Activated naive CD4-positive, alpha-beta T cell treated with anti-CD3 and anti-CD28 coated beads, Interleukin-2, amount 10 ng/mL, durations not matched to agents 7 days and 5 days (primary cell): Measurements from ENCODE around the gene METTL27.

Experiments
- CTCF ChIA-PET: fragments of 350-600 bp; sonication (Branson Sonifier 250); formaldehyde crosslinking; loops from one replicate; lab custom pipeline; 2021; ENCODE audit warnings: antibody characterized with exemption; lab: Charles Lee
- DNase-seq: peaks from one replicate; pipeline ENCODE4 v3.0.0-alpha.2; 2020
- H3K27ac Mint-ChIP-seq: one replicate; pipeline ENCODE4 v1.8.0; 2021; ENCODE audit warnings: mild to moderate bottlenecking, moderate library complexity, mixed read lengths
- H3K27me3 Mint-ChIP-seq: one replicate; pipeline ENCODE4 v1.8.0; 2021; ENCODE audit warnings: mild to moderate bottlenecking, mixed read lengths
- H3K36me3 Mint-ChIP-seq: one replicate; pipeline ENCODE4 v1.8.0; 2021; ENCODE audit warnings: mixed read lengths
- H3K4me1 Mint-ChIP-seq: one replicate; pipeline ENCODE4 v1.8.0; 2021; ENCODE audit warnings: mixed read lengths
- H3K4me3 Mint-ChIP-seq: one replicate; pipeline ENCODE4 v1.8.0; 2021; ENCODE audit warnings: mild to moderate bottlenecking, moderate library complexity, mixed read lengths
- H3K9me3 Mint-ChIP-seq: one replicate; pipeline ENCODE4 v1.8.0; 2021; ENCODE audit warnings: mixed read lengths

METTL27 gene

GRCh38 chr7:73876973-73877372 lies 34.7 kb upstream of the METTL27 start:
- H3K27me3 Mint-ChIP-seq: peaks cover 14% of the 10 kb centered on the region
- no peak overlapping the region for H3K4me3 Mint-ChIP-seq
- no peak for DNase-seq
- no peaks in the 10 kb centered on the region for H3K9me3 Mint-ChIP-seq
- H3K4me1 Mint-ChIP-seq: no peaks in the 10 kb centered on the region
- H3K27ac Mint-ChIP-seq: no peak overlapping the region
- H3K36me3 Mint-ChIP-seq: no peaks in the 10 kb centered on the region
- CTCF ChIA-PET: no interaction called here

- CTCF ChIA-PET: interaction anchor here (1.0 kb wide), 1 partner anchor 61 kb away, joined by 3 read pairs; no protein-coding TSS in a partner anchor
Observed at GRCh38 chr7:73876361-73876760, 34.0 kb upstream of the METTL27 start.

GRCh38 chr7:73872056-73872908 lies 30.0 kb upstream of the METTL27 start:
- Mint-ChIP-seq H3K4me1 (no peaks in the 10 kb centered on the region), H3K36me3 (no peaks in the 10 kb centered on the region), H3K27ac (no peak overlapping the region), H3K4me3 (no peak overlapping the region), H3K27me3 (no peaks in the 10 kb centered on the region), H3K9me3 (no peaks in the 10 kb centered on the region)
- DNase-seq: no peak
- CTCF ChIA-PET: no interaction called here

More at GRCh38 chr7:73876361-73876760, 34.0 kb upstream of the METTL27 start:
- no peak overlapping the region for H3K27ac Mint-ChIP-seq
- no peaks in the 10 kb centered on the region for H3K9me3 Mint-ChIP-seq
- peaks cover 8% of the 10 kb centered on the region for H3K27me3 Mint-ChIP-seq
- H3K36me3 Mint-ChIP-seq: no peaks in the 10 kb centered on the region
- DNase-seq: no peak
- H3K4me3 Mint-ChIP-seq: no peak overlapping the region
- H3K4me1 Mint-ChIP-seq: no peaks in the 10 kb centered on the region

GRCh38 chr7:73871163-73872011 lies 29.1 kb upstream of the METTL27 start:
- no peaks in the 10 kb centered on the region for H3K27me3 Mint-ChIP-seq
- H3K36me3 Mint-ChIP-seq: no peaks in the 10 kb centered on the region
- no peak overlapping the region for H3K27ac Mint-ChIP-seq
- no peak overlapping the region for H3K4me3 Mint-ChIP-seq
- CTCF ChIA-PET: no interaction called here
- H3K9me3 Mint-ChIP-seq: no peaks in the 10 kb centered on the region
- H3K4me1 Mint-ChIP-seq: no peaks in the 10 kb centered on the region
- no peak for DNase-seq

- Mint-ChIP-seq H3K27ac (no peak overlapping the region), H3K4me1 (no peaks in the 10 kb centered on the region), H3K36me3 (no peaks in the 10 kb centered on the region), H3K4me3 (no peak overlapping the region), H3K9me3 (no peaks in the 10 kb centered on the region), H3K27me3 (no peaks in the 10 kb centered on the region)
- CTCF ChIA-PET: no interaction called here
- no peak for DNase-seq
Observed at GRCh38 chr7:73870041-73870492, 27.8 kb upstream of the METTL27 start.

GRCh38 chr7:73869011-73869798 lies 26.9 kb upstream of the METTL27 start:
- Mint-ChIP-seq H3K27ac (no peak overlapping the region), H3K4me1 (no peaks in the 10 kb centered on the region), H3K36me3 (no peaks in the 10 kb centered on the region), H3K27me3 (no peaks in the 10 kb centered on the region), H3K9me3 (no peaks in the 10 kb centered on the region), H3K4me3 (no peak overlapping the region)
- CTCF ChIA-PET: no interaction called here
- DNase-seq: no peak

- Mint-ChIP-seq H3K4me3 (no peak overlapping the region), H3K27me3 (no peaks in the 10 kb centered on the region), H3K9me3 (no peaks in the 10 kb centered on the region), H3K4me1 (no peaks in the 10 kb centered on the region), H3K27ac (no peak overlapping the region), H3K36me3 (no peaks in the 10 kb centered on the region)
- CTCF ChIA-PET: interaction anchor here (1.0 kb wide), 1 partner anchor 160 kb away, joined by 3 read pairs; no protein-coding TSS in a partner anchor
- no peak for DNase-seq
Observed at GRCh38 chr7:73866446-73866767, 24.1 kb upstream of the METTL27 start.

- H3K4me1 Mint-ChIP-seq: no peaks in the 10 kb centered on the region
- H3K9me3 Mint-ChIP-seq: no peaks in the 10 kb centered on the region
- H3K4me3 Mint-ChIP-seq: no peak overlapping the region
- no peaks in the 10 kb centered on the region for H3K27me3 Mint-ChIP-seq
- DNase-seq: peak; percentile 29
- no peak overlapping the region for H3K27ac Mint-ChIP-seq
- CTCF ChIA-PET: interaction anchor here (0.6 to 1.0 kb wide), 2 partner anchors 160 to 166 kb away, joined by 3 read pairs; no protein-coding TSS in a partner anchor
- no peaks in the 10 kb centered on the region for H3K36me3 Mint-ChIP-seq
Observed at GRCh38 chr7:73865738-73866445, 23.6 kb upstream of the METTL27 start.

- Mint-ChIP-seq H3K27ac (no peak overlapping the region), H3K27me3 (no peaks in the 10 kb centered on the region), H3K4me3 (no peak overlapping the region), H3K9me3 (no peaks in the 10 kb centered on the region), H3K4me1 (no peaks in the 10 kb centered on the region), H3K36me3 (no peaks in the 10 kb centered on the region)
- CTCF ChIA-PET: interaction anchor here (0.6 to 1.1 kb wide), 3 partner anchors 10 to 166 kb away, joined by 3 to 4 read pairs (median 4); no protein-coding TSS in a partner anchor
- DNase-seq: no peak
Observed at GRCh38 chr7:73864981-73865711, 22.8 kb upstream of the METTL27 start.

GRCh38 chr7:73861305-73861704 lies 19.0 kb upstream of the METTL27 start:
- Mint-ChIP-seq H3K27me3 (peaks cover 23% of the 10 kb centered on the region), H3K36me3 (no peaks in the 10 kb centered on the region), H3K27ac (no peak overlapping the region), H3K4me1 (no peaks in the 10 kb centered on the region), H3K9me3 (no peaks in the 10 kb centered on the region), H3K4me3 (no peak overlapping the region)
- CTCF ChIA-PET: no interaction called here
- no peak for DNase-seq

- CTCF ChIA-PET: no interaction called here
- no peak for DNase-seq
- H3K27ac Mint-ChIP-seq: no peak within 1 kb of the TSS
- H3K4me3 Mint-ChIP-seq: no peak within 1 kb of the TSS
- no peaks in the 10 kb centered on the region for H3K4me1 Mint-ChIP-seq
- H3K9me3 Mint-ChIP-seq: no peaks in the 10 kb centered on the region
- H3K36me3 Mint-ChIP-seq: no peaks in the 10 kb centered on the region
- peaks cover 27% of the 10 kb centered on the region for H3K27me3 Mint-ChIP-seq
Observed at GRCh38 chr7:73860859-73861258, 18.5 kb upstream of the METTL27 start, which contains the start of gene TMEM270. Gene TMEM270 (plus strand): TSS chr7:73861159. CDS start chr7:73861195, 36 bp downstream.

- no peaks in the 10 kb centered on the region for H3K36me3 Mint-ChIP-seq
- H3K27ac Mint-ChIP-seq: no peak overlapping the region
- CTCF ChIA-PET: interaction anchor here (1.4 kb wide), 1 partner anchor 167 kb away, joined by 5 read pairs; no protein-coding TSS in a partner anchor
- DNase-seq: no peak
- H3K4me3 Mint-ChIP-seq: no peak overlapping the region
- H3K4me1 Mint-ChIP-seq: peaks cover 7% of the 10 kb centered on the region
- H3K9me3 Mint-ChIP-seq: no peaks in the 10 kb centered on the region
- peaks cover 44% of the 10 kb centered on the region for H3K27me3 Mint-ChIP-seq
Observed at GRCh38 chr7:73858807-73859206, 16.5 kb upstream of the METTL27 start.

- no peaks in the 10 kb centered on the region for H3K9me3 Mint-ChIP-seq
- CTCF ChIA-PET: interaction anchor here (0.7 to 4.7 kb wide), 5 partner anchors 10 to 1196 kb away, joined by 3 to 36 read pairs (median 4); no protein-coding TSS in a partner anchor
Observed at GRCh38 chr7:73856941-73857340, 14.6 kb upstream of the METTL27 start.

More at GRCh38 chr7:73856941-73857340, 14.6 kb upstream of the METTL27 start:
- H3K27ac Mint-ChIP-seq: peak overlapping the region; percentile 2
- DNase-seq: no peak
- peaks cover 62% of the 10 kb centered on the region for H3K27me3 Mint-ChIP-seq
- H3K4me1 Mint-ChIP-seq: peaks cover 10% of the 10 kb centered on the region
- no peaks in the 10 kb centered on the region for H3K36me3 Mint-ChIP-seq
- H3K4me3 Mint-ChIP-seq: no peak overlapping the region
